Adrenal gland (tissue), 12 donors: ENCODE data around the gene CDH3. TPM values are rescaled to one million over a fixed set of nuclear protein-coding genes. Genes with fewer than 3 reads are reported as not detected.

Experiments
- DNase-seq, 7 donors: peaks; one replicate each; pipeline ENCODE4 v3.0.0-alpha.2; 2019 to 2020
- H3K27ac ChIP-seq, 5 donors: fragments of 200-600 bp; sonication (generic) in 4 of 5; 1 replicate in 3 of 5; 2 replicates in 2 of 5; pipeline versions ENCODE4 v1.5.1 to v1.8.0; 2016 to 2020; ENCODE audit warnings: mild to moderate bottlenecking in 1 of 5
- H3K27me3 ChIP-seq: fragments of 200-600 bp; 2 replicates; pipeline ENCODE4 v1.8.0; 2021
- H3K36me3 ChIP-seq, 2 donors: fragments of 200-600 bp; replicated peaks in 1 of 2; 1 replicate in 1 of 2; 2 replicates in 1 of 2; pipeline versions ENCODE4 v1.5.1 to v1.8.0; 2018 to 2022
- H3K4me1 ChIP-seq, 2 donors: fragments of 200-600 bp; replicated peaks in 1 of 2; 1 replicate in 1 of 2; 2 replicates in 1 of 2; pipeline versions ENCODE4 v1.5.1 to v1.8.0; 2018 to 2021
- H3K4me3 ChIP-seq, 4 donors: fragments of 200-600 bp; sonication (generic) in 3 of 4; one replicate each; pipeline ENCODE4 v1.5.1; 2016 to 2018
- H3K9me3 ChIP-seq, 3 donors: fragments of 200-600 bp; sonication (generic) in 1 of 3; replicated peaks in 1 of 3; 1 replicate in 2 of 3; 2 replicates in 1 of 3; pipeline versions ENCODE4 v1.5.1 to v1.8.0; 2016 to 2021
- POLR2A ChIP-seq, 2 donors: fragments of 450-650 bp; IDR thresholded peaks; one replicate each; pipeline ENCODE4 v1.6.1; 2017; ENCODE audit warnings: antibody characterized with exemption in 2 of 2, mild to moderate bottlenecking in 2 of 2, moderate library complexity in 1 of 2
- WGBS, 4 donors: extraction: QIAGEN DNeasy Blood & Tissue Kit in 2 of 4; methylation state at CpG; one replicate each; pipeline versions ENCODE4 v1.1.5 to v1.1.7; 2013 to 2017; 5-methylcytosine and 5-hydroxymethylcytosine counted together
- intact Hi-C, 2 donors: fragments of 100-400 bp; cut with DNase I; formaldehyde crosslinking; loops; one replicate each; pipeline versions ENCODE4 v1.14.1 to v1.15.0; 2022 to 2023
- polyA plus RNA-seq, 3 donors: library from polyadenylated mRNA; stranded (reverse); fragments of 200-250 nt in 2 of 3; fragments of 350-450 nt in 1 of 3; fragmentation: Illumina TruSeq in 1 of 3; extraction: RNeasy Lipid Tissue Mini Kit (QIAGEN cat#74804) in 1 of 3; gene quantifications; one replicate each; pipeline ENCODE4 v1.2.3, GENCODE V29; 2013 to 2014
- total RNA-seq, 9 donors: library from RNA; depleted of rRNA in 4 of 9; stranded (reverse); fragments of >200 nt in 4 of 9; fragments of 120-200 nt in 1 of 9; fragmentation: NEBNext Ultra II Directional in 1 of 9; extraction: Animal tissue kit (Norgen Biotek cat#: 25700) in 1 of 9; gene quantifications; one replicate each; pipeline versions ENCODE4 v1.1.0 to v1.2.4, GENCODE V29; 2013 to 2023
- TF ChIP-seq, protein P1 (sequence below), 6 experiments: fragments of 450-650 bp in 4 of 6; fragments of 200-600 bp in 2 of 6; sonication (generic) in 1 of 6; IDR thresholded peaks; 1 replicate in 5 of 6; 2 replicates in 1 of 6; pipeline versions ENCODE4 v1.5.1 to v1.8.0; 2016 to 2021; ENCODE audit warnings: antibody characterized with exemption in 6 of 6, mild to moderate bottlenecking in 2 of 6, moderate library complexity in 1 of 6
- donor health status: healthy with polysubstance abuse.
- donor health status: Bipolar disorder and iron deficiency.
- donor health status: DM: yes; HTN: yes; CAD: no.
- donor health status: DM: no; HTN: no; CAD: no.
- donor health status: DM: no; HTN: no; CAD: no.
- donor health status: DM: yes; HTN: yes; CAD: no.

The CDH3 gene
- total and polyA plus RNA-seq, 12 donors = 0.16 to 3.3 (median 1.0) TPM; not detected in 1

DNA sequence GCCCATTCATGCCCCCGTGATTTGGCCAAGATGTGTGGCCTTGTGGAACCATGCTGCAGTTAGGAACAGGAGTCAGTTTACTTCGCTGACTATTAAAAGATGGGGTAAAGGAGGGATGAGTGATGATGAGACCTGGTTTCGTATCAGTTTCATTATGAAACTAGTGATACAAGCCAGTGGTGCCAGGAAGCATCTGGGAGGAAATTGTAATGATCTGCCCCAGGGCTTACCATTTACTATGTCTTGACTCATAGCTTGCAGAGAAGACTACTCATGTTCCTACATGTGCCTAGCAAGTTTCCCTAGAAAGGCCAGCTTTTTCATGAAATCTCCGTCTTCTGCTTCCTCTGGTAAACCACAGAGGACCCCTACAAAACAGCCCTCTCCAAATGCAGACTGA lies 23.2 kb downstream of the CDH3 start:
- 68 to 85% (median 73%) methylated on average over 4 of the region's 4 CpGs for WGBS, 4 donors
- DNase-seq = no peak
- TF ChIP-seq POLR2A (IDR thresholded peaks at IDR 0.05) = no peak
- TF ChIP-seq, protein P1, sequence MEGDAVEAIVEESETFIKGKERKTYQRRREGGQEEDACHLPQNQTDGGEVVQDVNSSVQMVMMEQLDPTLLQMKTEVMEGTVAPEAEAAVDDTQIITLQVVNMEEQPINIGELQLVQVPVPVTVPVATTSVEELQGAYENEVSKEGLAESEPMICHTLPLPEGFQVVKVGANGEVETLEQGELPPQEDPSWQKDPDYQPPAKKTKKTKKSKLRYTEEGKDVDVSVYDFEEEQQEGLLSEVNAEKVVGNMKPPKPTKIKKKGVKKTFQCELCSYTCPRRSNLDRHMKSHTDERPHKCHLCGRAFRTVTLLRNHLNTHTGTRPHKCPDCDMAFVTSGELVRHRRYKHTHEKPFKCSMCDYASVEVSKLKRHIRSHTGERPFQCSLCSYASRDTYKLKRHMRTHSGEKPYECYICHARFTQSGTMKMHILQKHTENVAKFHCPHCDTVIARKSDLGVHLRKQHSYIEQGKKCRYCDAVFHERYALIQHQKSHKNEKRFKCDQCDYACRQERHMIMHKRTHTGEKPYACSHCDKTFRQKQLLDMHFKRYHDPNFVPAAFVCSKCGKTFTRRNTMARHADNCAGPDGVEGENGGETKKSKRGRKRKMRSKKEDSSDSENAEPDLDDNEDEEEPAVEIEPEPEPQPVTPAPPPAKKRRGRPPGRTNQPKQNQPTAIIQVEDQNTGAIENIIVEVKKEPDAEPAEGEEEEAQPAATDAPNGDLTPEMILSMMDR (IDR thresholded peaks at IDR 0.05) = no peak

DNA sequence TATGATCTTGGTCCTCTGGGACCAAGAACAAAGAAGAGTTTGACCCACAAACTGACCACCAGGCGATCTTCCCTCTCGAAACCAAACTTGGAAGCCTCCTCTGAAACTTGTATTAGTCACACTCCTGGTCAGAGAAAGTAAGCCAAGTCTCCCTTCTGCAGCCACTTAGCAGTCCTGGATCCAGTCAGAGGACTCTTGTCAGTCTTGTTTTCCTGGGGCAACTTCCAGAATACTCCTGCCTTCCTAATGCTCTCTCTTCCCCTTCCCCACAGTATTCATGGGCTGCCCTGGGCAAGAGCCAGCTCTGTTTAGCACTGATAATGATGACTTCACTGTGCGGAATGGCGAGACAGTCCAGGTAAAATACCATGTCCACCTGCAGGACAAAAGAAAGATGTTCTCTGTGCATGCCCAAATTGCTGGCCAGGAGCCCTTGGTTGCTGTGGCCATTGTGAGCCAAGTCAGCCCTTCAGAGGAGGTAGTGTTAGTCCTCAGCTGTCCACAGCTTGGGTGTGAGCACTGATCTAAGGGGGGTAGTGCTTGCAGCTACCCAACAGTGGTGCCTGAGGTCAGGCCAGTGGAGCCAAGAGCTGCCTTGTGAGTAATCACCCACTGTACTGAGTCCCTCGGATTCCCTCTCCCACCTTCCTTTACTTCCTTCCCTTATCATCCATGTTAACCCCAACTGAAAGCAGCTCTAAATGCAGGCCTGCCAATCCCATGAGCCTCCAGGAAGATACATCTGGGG lies 31.2 kb downstream of the CDH3 start:
- no peaks in the 10 kb centered on the region for H3K36me3 ChIP-seq
- DNase-seq = no peak
- TF ChIP-seq, protein P1 (IDR thresholded peaks at IDR 0.05) = no peak
- no peak for TF ChIP-seq POLR2A (IDR thresholded peaks at IDR 0.05)
- no peaks in the 10 kb centered on the region for H3K27me3 ChIP-seq
- no peak overlapping the region for H3K4me3 ChIP-seq
- H3K27ac ChIP-seq = no peak overlapping the region
- 76 to 89% (median 82%) methylated on average over 5 of the region's 5 CpGs for WGBS, 4 donors
- no peaks in the 10 kb centered on the region for H3K9me3 ChIP-seq
- no peaks in the 10 kb centered on the region for H3K4me1 ChIP-seq
- intact Hi-C loops = no loop called here

More for the DNA sequence above, 23.2 kb downstream of the CDH3 start:
- H3K36me3 ChIP-seq = no peaks in the 10 kb centered on the region
- intact Hi-C loops = no loop called here
- no peaks in the 10 kb centered on the region for H3K4me1 ChIP-seq
- no peak overlapping the region for H3K27ac ChIP-seq
- H3K4me3 ChIP-seq = no peak overlapping the region
- H3K9me3 ChIP-seq = no peaks in the 10 kb centered on the region
- H3K27me3 ChIP-seq = no peaks in the 10 kb centered on the region

GRCh38 chr16:68681038-68681437 lies 35.9 kb downstream of the CDH3 start:
- Histone ChIP-seq H3K27me3 (no peaks in the 10 kb centered on the region), H3K4me1 (no peaks in the 10 kb centered on the region), H3K36me3 (no peaks in the 10 kb centered on the region), H3K4me3 (no peak overlapping the region), H3K27ac (no peak overlapping the region), H3K9me3 (no peaks in the 10 kb centered on the region)
- no peak for DNase-seq
- TF ChIP-seq POLR2A (IDR thresholded peaks at IDR 0.05) = no peak
- TF ChIP-seq, protein P1 (IDR thresholded peaks at IDR 0.05) = no peak
- intact Hi-C loops = no loop called here
- 77 to 89% (median 84%) methylated on average over 2 of the region's 2 CpGs for WGBS, 4 donors

GRCh38 chr16:68685685-68686478 lies 40.8 kb downstream of the CDH3 start:
- Histone ChIP-seq H3K36me3 (no peaks in the 10 kb centered on the region), H3K4me1 (no peaks in the 10 kb centered on the region), H3K27ac (no peak overlapping the region), H3K4me3 (no peak overlapping the region), H3K9me3 (no peaks in the 10 kb centered on the region), H3K27me3 (no peaks in the 10 kb centered on the region)
- no peak for DNase-seq
- 87 to 95% (median 90%) methylated on average over 21 to 22 of the region's 22 CpGs for WGBS, 4 donors
- intact Hi-C loops = no loop called here
- no peak for TF ChIP-seq POLR2A (IDR thresholded peaks at IDR 0.05)
- TF ChIP-seq, protein P1 (IDR thresholded peaks at IDR 0.05) = no peak
